ENCODE results near the gene WDR27.

The WDR27 gene

GRCh38 chr6:169691260-169691659, 10.6 kb downstream of the WDR27 start:
- Histone ChIP-seq H3K27ac (ENCODE audit: low read depth, low read length) (no peak overlapping the region), H3K36me3 (ENCODE audit: control insufficient read depth in 5 of 5, insufficient read depth in 5 of 5, low read length in 5 of 5) (peaks cover 6 to 12% (median 8%) of the 10 kb centered on the region in 5 donors), H3K9me3 (ENCODE audit: control insufficient read depth in 5 of 5, low read length in 5 of 5) (peaks cover 0 to 4% (median 0%) of the 10 kb centered on the region in 5 donors), H3K4me1 (ENCODE audit: control insufficient read depth in 5 of 5, insufficient read depth in 5 of 5, low read length in 5 of 5) (no peaks in the 10 kb centered on the region), H3K9ac (ENCODE audit: low read length in 5 of 5) (no peak overlapping the region), H3K27me3 (ENCODE audit: control insufficient read depth in 5 of 5, insufficient read depth in 4 of 5, low read length in 5 of 5) (no peaks in the 10 kb centered on the region), H3K4me3 (ENCODE audit: low read depth in 1 of 5, low read length in 5 of 5) (no peak overlapping the region)

DNA sequence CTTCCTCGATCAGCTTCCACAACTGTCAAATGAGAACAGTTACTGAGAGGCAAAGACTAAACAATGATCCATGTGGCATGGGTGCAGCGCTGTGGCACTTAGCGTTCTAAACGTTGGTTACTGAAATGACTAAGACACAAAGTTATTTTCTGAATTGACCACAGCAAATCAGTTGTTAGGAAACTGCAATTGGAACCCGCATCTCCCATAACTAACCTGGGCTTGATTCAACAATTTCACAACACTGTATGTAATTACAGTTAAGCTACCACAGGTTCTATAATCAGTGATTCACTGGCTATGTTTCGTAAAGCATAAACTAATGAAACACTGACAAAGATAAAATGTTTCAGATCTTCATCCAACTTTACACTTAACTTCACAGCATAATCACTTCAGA, 12.5 kb downstream of the WDR27 start:
- Histone ChIP-seq H3K27me3 (ENCODE audit: control insufficient read depth in 5 of 5, insufficient read depth in 4 of 5, low read length in 5 of 5) (no peaks in the 10 kb centered on the region), H3K9ac (ENCODE audit: low read length in 5 of 5) (no peak overlapping the region), H3K9me3 (ENCODE audit: control insufficient read depth in 5 of 5, low read length in 5 of 5) (peaks cover 0 to 9% (median 6%) of the 10 kb centered on the region in 5 donors), H3K36me3 (ENCODE audit: control insufficient read depth in 5 of 5, insufficient read depth in 5 of 5, low read length in 5 of 5) (peaks cover 7 to 12% (median 8%) of the 10 kb centered on the region in 5 donors), H3K27ac (ENCODE audit: low read depth, low read length) (no peak overlapping the region), H3K4me3 (ENCODE audit: low read depth in 1 of 5, low read length in 5 of 5) (no peak overlapping the region), H3K4me1 (ENCODE audit: control insufficient read depth in 5 of 5, insufficient read depth in 5 of 5, low read length in 5 of 5) (no peaks in the 10 kb centered on the region)

- Histone ChIP-seq H3K27ac (ENCODE audit: low read depth, low read length) (no peak overlapping the region), H3K4me1 (ENCODE audit: control insufficient read depth in 5 of 5, insufficient read depth in 5 of 5, low read length in 5 of 5) (no peaks in the 10 kb centered on the region), H3K9ac (ENCODE audit: low read length in 5 of 5) (no peak overlapping the region), H3K36me3 (ENCODE audit: control insufficient read depth in 5 of 5, insufficient read depth in 5 of 5, low read length in 5 of 5) (peaks cover 10 to 16% (median 12%) of the 10 kb centered on the region in 5 donors), H3K4me3 (ENCODE audit: low read depth in 1 of 5, low read length in 5 of 5) (no peak overlapping the region), H3K27me3 (ENCODE audit: control insufficient read depth in 5 of 5, insufficient read depth in 4 of 5, low read length in 5 of 5) (no peaks in the 10 kb centered on the region), H3K9me3 (ENCODE audit: control insufficient read depth in 5 of 5, low read length in 5 of 5) (peaks cover 4 to 9% (median 6%) of the 10 kb centered on the region in 5 donors)
Observed at GRCh38 chr6:169685860-169686259, 16.0 kb downstream of the WDR27 start.

GRCh38 chr6:169684056-169684455, 17.8 kb downstream of the WDR27 start:
- Histone ChIP-seq H3K27me3 (ENCODE audit: control insufficient read depth in 5 of 5, insufficient read depth in 4 of 5, low read length in 5 of 5) (no peaks in the 10 kb centered on the region), H3K27ac (ENCODE audit: low read depth, low read length) (no peak overlapping the region), H3K9ac (ENCODE audit: low read length in 5 of 5) (no peak overlapping the region), H3K36me3 (ENCODE audit: control insufficient read depth in 5 of 5, insufficient read depth in 5 of 5, low read length in 5 of 5) (peaks cover 10 to 20% (median 18%) of the 10 kb centered on the region in 5 donors), H3K4me1 (ENCODE audit: control insufficient read depth in 5 of 5, insufficient read depth in 5 of 5, low read length in 5 of 5) (no peaks in the 10 kb centered on the region), H3K9me3 (ENCODE audit: control insufficient read depth in 5 of 5, low read length in 5 of 5) (peaks cover 4 to 9% (median 6%) of the 10 kb centered on the region in 5 donors), H3K4me3 (ENCODE audit: low read depth in 1 of 5, low read length in 5 of 5) (no peak overlapping the region)

DNA sequence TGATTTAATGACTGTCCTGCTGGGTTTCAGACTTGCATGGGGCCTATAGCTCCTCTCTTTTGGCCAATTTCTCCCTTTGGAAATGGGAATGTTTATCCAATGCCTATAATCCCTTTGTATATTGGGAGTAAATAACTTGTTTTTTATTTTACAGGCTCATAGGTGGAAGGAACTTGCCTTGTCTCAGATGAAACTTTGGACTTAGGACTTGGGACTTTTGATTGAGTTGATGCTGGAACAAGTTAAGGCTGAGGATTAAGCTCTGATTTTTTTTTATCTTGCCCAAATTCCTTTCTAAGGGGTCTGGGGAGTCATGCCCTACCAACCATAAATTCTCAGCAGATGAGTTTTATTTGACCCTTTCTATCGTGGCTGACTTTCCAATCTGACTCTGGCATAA, 23.5 kb downstream of the WDR27 start:
- no peaks in the 10 kb centered on the region for H3K27me3 ChIP-seq (ENCODE audit: control insufficient read depth in 5 of 5, insufficient read depth in 4 of 5, low read length in 5 of 5)
- no peak overlapping the region for H3K27ac ChIP-seq (ENCODE audit: low read depth, low read length)
- no peak overlapping the region for H3K9ac ChIP-seq (ENCODE audit: low read length in 5 of 5)
- H3K4me3 ChIP-seq (ENCODE audit: low read depth in 1 of 5, low read length in 5 of 5), result no peak overlapping the region
- H3K9me3 ChIP-seq (ENCODE audit: control insufficient read depth in 5 of 5, low read length in 5 of 5), result peaks cover 0 to 5% (median 0%) of the 10 kb centered on the region in 5 donors
- H3K36me3 ChIP-seq (ENCODE audit: control insufficient read depth in 5 of 5, insufficient read depth in 5 of 5, low read length in 5 of 5), result peaks cover 0 to 15% (median 6%) of the 10 kb centered on the region in 5 donors
- H3K4me1 ChIP-seq (ENCODE audit: control insufficient read depth in 5 of 5, insufficient read depth in 5 of 5, low read length in 5 of 5), result peaks cover 0 to 3% (median 0%) of the 10 kb centered on the region in 5 donors

- Histone ChIP-seq H3K27me3 (ENCODE audit: control insufficient read depth in 5 of 5, insufficient read depth in 4 of 5, low read length in 5 of 5) (no peaks in the 10 kb centered on the region), H3K36me3 (ENCODE audit: control insufficient read depth in 5 of 5, insufficient read depth in 5 of 5, low read length in 5 of 5) (peaks cover 0 to 15% (median 6%) of the 10 kb centered on the region in 5 donors), H3K9me3 (ENCODE audit: control insufficient read depth in 5 of 5, low read length in 5 of 5) (peaks cover 0 to 5% (median 0%) of the 10 kb centered on the region in 5 donors), H3K27ac (ENCODE audit: low read depth, low read length) (no peak overlapping the region), H3K9ac (ENCODE audit: low read length in 5 of 5) (no peak overlapping the region), H3K4me3 (ENCODE audit: low read depth in 1 of 5, low read length in 5 of 5) (no peak overlapping the region), H3K4me1 (ENCODE audit: control insufficient read depth in 5 of 5, insufficient read depth in 5 of 5, low read length in 5 of 5) (peaks cover 0 to 3% (median 0%) of the 10 kb centered on the region in 5 donors)
Observed at GRCh38 chr6:169677096-169677495, 24.7 kb downstream of the WDR27 start.

- no peaks in the 10 kb centered on the region for H3K27me3 ChIP-seq (ENCODE audit: control insufficient read depth in 5 of 5, insufficient read depth in 4 of 5, low read length in 5 of 5)
- H3K4me3 ChIP-seq (ENCODE audit: low read depth in 1 of 5, low read length in 5 of 5), result no peak overlapping the region
- peaks cover 0 to 25% (median 14%) of the 10 kb centered on the region in 5 donors for H3K36me3 ChIP-seq (ENCODE audit: control insufficient read depth in 5 of 5, insufficient read depth in 5 of 5, low read length in 5 of 5)
- no peaks in the 10 kb centered on the region for H3K9me3 ChIP-seq (ENCODE audit: control insufficient read depth in 5 of 5, low read length in 5 of 5)
- no peak overlapping the region for H3K9ac ChIP-seq (ENCODE audit: low read length in 5 of 5)
- H3K27ac ChIP-seq (ENCODE audit: low read depth, low read length), result no peak overlapping the region
- peaks cover 0 to 8% (median 0%) of the 10 kb centered on the region in 5 donors for H3K4me1 ChIP-seq (ENCODE audit: control insufficient read depth in 5 of 5, insufficient read depth in 5 of 5, low read length in 5 of 5)
Observed at GRCh38 chr6:169675011-169675410, 26.8 kb downstream of the WDR27 start.

DNA sequence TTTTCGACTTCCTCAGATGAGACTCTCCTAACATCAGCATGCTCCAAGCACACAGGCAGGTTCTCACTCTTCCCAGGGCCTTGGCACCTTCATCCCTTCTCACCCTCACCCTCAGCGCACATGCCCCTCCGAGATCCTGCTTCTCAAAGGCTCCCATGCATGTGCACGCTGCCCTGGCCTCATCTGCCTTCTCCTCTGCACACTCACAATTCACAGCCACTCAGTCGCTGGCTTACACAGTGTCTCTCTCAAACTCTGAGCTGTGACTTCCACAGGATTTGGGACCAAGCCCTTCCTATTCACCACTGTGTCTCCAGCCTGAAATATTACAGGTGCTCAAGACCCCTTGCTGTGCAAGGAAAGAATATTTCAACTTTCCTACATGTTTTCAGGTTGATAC, 30.3 kb downstream of the WDR27 start:
- H3K4me1 ChIP-seq (ENCODE audit: control insufficient read depth in 5 of 5, insufficient read depth in 5 of 5, low read length in 5 of 5), result peaks cover 0 to 16% (median 0%) of the 10 kb centered on the region in 5 donors
- H3K27ac ChIP-seq (ENCODE audit: low read depth, low read length), result no peak overlapping the region
- no peak overlapping the region for H3K4me3 ChIP-seq (ENCODE audit: low read depth in 1 of 5, low read length in 5 of 5)
- H3K36me3 ChIP-seq (ENCODE audit: control insufficient read depth in 5 of 5, insufficient read depth in 5 of 5, low read length in 5 of 5), result peaks cover 0 to 28% (median 27%) of the 10 kb centered on the region in 5 donors
- H3K9ac ChIP-seq (ENCODE audit: low read length in 5 of 5), result no peak overlapping the region
- no peaks in the 10 kb centered on the region for H3K27me3 ChIP-seq (ENCODE audit: control insufficient read depth in 5 of 5, insufficient read depth in 4 of 5, low read length in 5 of 5)
- H3K9me3 ChIP-seq (ENCODE audit: control insufficient read depth in 5 of 5, low read length in 5 of 5), result no peaks in the 10 kb centered on the region

DNA sequence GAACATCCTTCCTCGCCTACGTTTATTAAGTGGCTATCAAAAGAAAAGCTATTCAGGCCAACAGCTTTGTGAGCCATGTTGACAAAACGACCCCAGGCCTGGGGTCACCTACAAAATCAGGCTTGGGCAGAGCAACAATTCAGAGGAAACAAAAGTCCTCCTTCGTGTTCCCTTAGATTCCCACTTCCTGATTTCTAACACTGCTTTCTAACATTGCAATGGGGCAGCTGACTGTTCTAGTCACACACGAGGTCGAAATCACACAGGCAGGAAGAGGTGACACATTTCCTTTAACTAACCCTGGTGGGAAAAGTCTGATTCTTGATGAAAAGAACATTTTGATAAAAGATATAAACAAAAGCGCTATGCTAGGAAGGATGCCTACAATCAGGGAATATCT, 31.9 kb downstream of the WDR27 start:
- peak overlapping the region in 1 of 5 donors; percentile 4 for H3K9ac ChIP-seq (ENCODE audit: low read length in 5 of 5)
- H3K36me3 ChIP-seq (ENCODE audit: control insufficient read depth in 5 of 5, insufficient read depth in 5 of 5, low read length in 5 of 5), result peaks cover 0 to 38% (median 33%) of the 10 kb centered on the region in 5 donors
- H3K27ac ChIP-seq (ENCODE audit: low read depth, low read length), result peak overlapping the region; percentile 38
- peaks cover 0 to 16% (median 0%) of the 10 kb centered on the region in 5 donors for H3K4me1 ChIP-seq (ENCODE audit: control insufficient read depth in 5 of 5, insufficient read depth in 5 of 5, low read length in 5 of 5)
- no peak overlapping the region for H3K4me3 ChIP-seq (ENCODE audit: low read depth in 1 of 5, low read length in 5 of 5)
- no peaks in the 10 kb centered on the region for H3K27me3 ChIP-seq (ENCODE audit: control insufficient read depth in 5 of 5, insufficient read depth in 4 of 5, low read length in 5 of 5)
- H3K9me3 ChIP-seq (ENCODE audit: control insufficient read depth in 5 of 5, low read length in 5 of 5), result no peaks in the 10 kb centered on the region

- Histone ChIP-seq H3K4me1 (ENCODE audit: control insufficient read depth in 5 of 5, insufficient read depth in 5 of 5, low read length in 5 of 5) (peaks cover 0 to 16% (median 0%) of the 10 kb centered on the region in 5 donors), H3K4me3 (ENCODE audit: low read depth in 1 of 5, low read length in 5 of 5) (no peak overlapping the region), H3K27ac (ENCODE audit: low read depth, low read length) (peak overlapping the region; percentile 38), H3K9me3 (ENCODE audit: control insufficient read depth in 5 of 5, low read length in 5 of 5) (no peaks in the 10 kb centered on the region), H3K9ac (ENCODE audit: low read length in 5 of 5) (peak overlapping the region in 1 of 5 donors; percentile 4), H3K27me3 (ENCODE audit: control insufficient read depth in 5 of 5, insufficient read depth in 4 of 5, low read length in 5 of 5) (no peaks in the 10 kb centered on the region), H3K36me3 (ENCODE audit: control insufficient read depth in 5 of 5, insufficient read depth in 5 of 5, low read length in 5 of 5) (peaks cover 0 to 41% (median 36%) of the 10 kb centered on the region in 5 donors)
Observed at GRCh38 chr6:169669147-169669546, 32.7 kb downstream of the WDR27 start.

Data from subcutaneous abdominal adipose tissue (tissue), 5 donors.